Measurements from ENCODE around the gene ARL4C. TPM values are rescaled to one million over a fixed set of nuclear protein-coding genes. Genes with fewer than 3 reads are reported as not detected.

Gene ARL4C
- total RNA-seq, 1 experiment from 2014 or later = 151 TPM

DNA sequence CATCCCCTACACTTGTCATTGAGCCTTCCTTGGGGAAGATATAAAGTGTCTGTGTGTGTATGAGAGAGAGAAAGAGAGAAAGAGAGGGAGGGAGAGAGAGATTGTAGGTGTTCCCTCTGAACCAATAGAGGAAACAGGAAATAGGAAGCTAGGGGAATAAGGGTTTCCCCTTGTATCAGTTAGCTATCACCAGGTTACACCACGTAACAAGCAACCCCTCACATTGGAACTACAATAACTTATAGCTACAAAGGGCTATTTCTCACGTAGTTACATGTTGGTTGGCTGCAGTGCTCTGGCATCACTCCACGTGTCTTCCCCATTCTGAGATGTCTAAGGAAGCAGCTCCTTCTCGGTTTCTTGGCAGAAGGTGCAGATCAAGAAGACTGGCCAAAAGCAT, 41.0 kb upstream of the ARL4C start:
- ATAC-seq (no peak), DNase-seq (ENCODE audit: low read depth, low spot score) (no peak)
- H3K9me3 ChIP-seq (ENCODE audit: control insufficient read depth, insufficient read depth, low read depth, low read length) = peaks cover 10% of the 10 kb centered on the region; the same call in 1 of the 2 replicates
- TF ChIP-seq TCF7L2 (IDR thresholded peaks at IDR 0.05; ENCODE audit: low read depth, low read length) = no peak
- TF ChIP-seq CTCF (IDR thresholded peaks at IDR 0.05) = no peak
- no peak for TF ChIP-seq SIN3A (IDR thresholded peaks at IDR 0.05; ENCODE audit: borderline replicate concordance, insufficient read depth, low read depth, low read length)
- TF ChIP-seq POLR2AphosphoS5 (IDR thresholded peaks at IDR 0.05; ENCODE audit: low read depth, low read length) = no peak
- no peak for TF ChIP-seq REST (IDR thresholded peaks at IDR 0.05; ENCODE audit: insufficient read depth in 1 of 2, low read depth in 2 of 2, low read length in 1 of 2)
- intact Hi-C loops (cut with micrococcal nuclease; ENCODE audit: unreplicated experiment) (no loop called here), in situ Hi-C loops (cut with HindIII; ENCODE audit: low pct_unique_long_range_greater_than_20kb, low sequenced_read_pairs) (loop anchor here (25.0 kb wide), 1 partner anchor 574 kb away; no protein-coding TSS in a partner anchor)
- no peaks in the 10 kb centered on the region for H3K36me3 ChIP-seq (ENCODE audit: control insufficient read depth, insufficient read depth, low read length)
- CTCF ChIA-PET = interaction anchor here (0.5 kb wide), 1 partner anchor 143 kb away, joined by 6 read pairs; no protein-coding TSS in a partner anchor
- no peak overlapping the region for H3K27ac ChIP-seq (ENCODE audit: low read length)
- POLR2A ChIA-PET = no interaction called here
- H3K4me1 ChIP-seq (ENCODE audit: control insufficient read depth, insufficient read depth, low read length) = no peaks in the 10 kb centered on the region
- H3K4me3 ChIP-seq (ENCODE audit: low read depth in 2 of 2, low read length in 2 of 2) = no peak overlapping the region
- no peaks in the 10 kb centered on the region for H3K27me3 ChIP-seq (ENCODE audit: control insufficient read depth, insufficient read depth, low read length)
- BruUV-seq (replicated peaks) = no TSS peak

DNA sequence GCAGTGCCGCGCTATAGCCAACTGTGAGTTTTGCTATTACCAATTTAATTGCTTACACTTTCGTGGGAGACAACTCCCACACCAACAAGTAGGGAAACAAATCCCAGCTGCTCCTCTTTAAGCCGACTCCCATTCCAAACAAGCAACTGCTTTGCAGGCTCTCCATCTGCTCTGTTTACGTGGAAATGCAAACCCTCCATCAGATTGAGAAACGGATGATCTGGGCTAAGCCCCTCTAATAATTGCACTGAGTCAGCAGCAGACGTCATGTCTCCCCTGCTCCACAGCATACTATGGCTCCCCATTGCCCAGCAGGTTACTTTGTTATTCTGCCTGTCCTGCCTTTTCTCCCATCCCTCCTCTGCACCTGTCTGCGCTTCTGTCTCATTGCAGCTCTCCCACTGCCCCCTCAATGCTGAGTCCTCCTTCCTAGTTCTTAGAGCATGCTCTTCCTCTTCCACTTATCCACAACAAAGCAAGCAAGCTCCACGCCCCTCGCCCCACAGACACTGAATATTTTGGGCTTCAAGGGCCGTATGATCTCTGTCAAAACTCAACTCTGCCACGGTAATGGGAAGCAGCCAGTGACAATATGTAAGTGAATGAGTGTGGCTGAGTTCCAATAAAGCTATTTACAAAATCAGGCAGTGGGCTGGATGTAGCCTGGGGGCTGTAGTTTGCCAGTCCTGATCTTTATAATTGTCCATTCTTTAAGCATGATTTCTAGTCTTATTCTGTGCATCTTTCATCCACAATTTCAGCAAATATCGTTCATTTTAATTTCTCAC, 39.5 kb upstream of the ARL4C start:
- BruUV-seq (replicated peaks) = no TSS peak
- no peaks in the 10 kb centered on the region for H3K27me3 ChIP-seq (ENCODE audit: control insufficient read depth, insufficient read depth, low read length)
- H3K4me3 ChIP-seq (ENCODE audit: low read depth in 2 of 2, low read length in 2 of 2) = no peak overlapping the region
- intact Hi-C loops (cut with micrococcal nuclease; ENCODE audit: unreplicated experiment) = no loop called here
- ATAC-seq (no peak), DNase-seq (ENCODE audit: low read depth, low spot score) (no peak)
- no peak overlapping the region for H3K27ac ChIP-seq (ENCODE audit: low read length)
- no peaks in the 10 kb centered on the region for H3K36me3 ChIP-seq (ENCODE audit: control insufficient read depth, insufficient read depth, low read length)
- in situ Hi-C loops (cut with HindIII; ENCODE audit: low pct_unique_long_range_greater_than_20kb, low sequenced_read_pairs) = loop anchor here (25.0 kb wide), 1 partner anchor 576 kb away; no protein-coding TSS in a partner anchor
- no peaks in the 10 kb centered on the region for H3K4me1 ChIP-seq (ENCODE audit: control insufficient read depth, insufficient read depth, low read length)
- peaks cover 10% of the 10 kb centered on the region; the same call in 1 of the 2 replicates for H3K9me3 ChIP-seq (ENCODE audit: control insufficient read depth, insufficient read depth, low read depth, low read length)
- ChIA-PET CTCF (no interaction called here), POLR2A (no interaction called here)
- TF ChIP-seq SIN3A (IDR thresholded peaks at IDR 0.05; ENCODE audit: borderline replicate concordance, insufficient read depth, low read depth, low read length) (no peak), REST (IDR thresholded peaks at IDR 0.05; ENCODE audit: insufficient read depth in 1 of 2, low read depth in 2 of 2, low read length in 1 of 2) (no peak), CTCF (IDR thresholded peaks at IDR 0.05) (no peak)

All from Panc1 (cell line).